ENCODE results near the gene UVSSA. TPM values are rescaled to one million over a fixed set of nuclear protein-coding genes. Genes with fewer than 3 reads are reported as not detected.

The UVSSA gene
- total RNA-seq, 2 donors from 2014 or later: 18.2 to 26.0 TPM

DNA sequence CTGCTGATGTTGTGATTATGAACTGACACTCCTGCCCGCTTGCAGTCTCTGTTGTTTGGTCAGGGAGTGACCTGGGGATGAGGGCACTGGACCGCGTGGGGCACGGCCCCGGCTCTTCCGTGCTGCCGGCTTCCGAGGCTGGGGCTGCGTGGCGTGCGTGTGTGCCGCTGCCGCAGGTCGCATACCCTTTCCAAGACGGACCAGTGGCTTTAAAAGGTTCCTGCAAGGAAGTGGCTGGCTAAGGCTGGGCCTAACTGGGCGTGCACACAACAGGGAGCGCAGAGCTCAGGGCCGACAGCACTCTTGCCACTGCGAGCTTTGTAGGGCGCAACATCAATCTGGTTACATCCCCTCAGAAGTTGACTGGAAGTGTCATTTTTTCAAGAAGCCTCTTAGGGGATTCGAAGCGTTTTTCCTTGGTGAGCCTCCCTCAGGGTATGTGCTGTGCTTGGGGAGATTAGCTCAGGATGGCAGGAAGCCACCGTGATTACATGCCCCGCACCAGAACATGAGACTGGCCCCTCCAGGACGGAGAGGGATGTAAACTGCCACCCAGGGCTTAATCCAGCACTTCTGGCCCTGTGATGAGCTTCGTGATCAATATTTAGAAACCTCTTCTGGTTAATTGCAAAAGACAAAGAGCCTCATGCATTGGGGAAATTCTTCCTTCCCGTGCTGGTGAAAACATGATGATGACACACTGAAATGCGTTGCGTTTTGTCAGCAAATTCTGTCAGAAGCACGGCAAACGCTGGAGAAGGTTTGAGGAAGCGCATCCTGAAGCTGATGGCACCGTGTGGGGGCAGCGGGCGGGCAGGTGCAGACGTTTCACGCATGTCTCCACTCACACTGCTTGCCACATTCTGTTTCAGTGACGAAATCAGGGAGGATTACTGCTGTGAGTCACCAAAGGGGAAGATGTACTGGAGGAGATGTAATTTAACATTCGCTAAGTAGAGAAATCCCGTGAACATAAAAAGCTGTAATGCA is 46.2 kb upstream of the UVSSA start:
- Histone ChIP-seq H3K9me3 (no peaks in the 10 kb centered on the region), H3K27me3 (no peaks in the 10 kb centered on the region), H3K4me3 (no peak overlapping the region), H3K27ac (peak overlapping the region in 1 of 4 donors; percentile 35), H3K4me1 (peaks cover 17% of the 10 kb centered on the region), H3K36me3 (replicated peaks in 1 of 2; ENCODE audit: insufficient read depth in 1 of 2, low read depth in 2 of 2) (peaks cover 0 to 4% of the 10 kb centered on the region in 2 donors)
- no peak for TF ChIP-seq POLR2A (IDR thresholded peaks at IDR 0.05)
- TF ChIP-seq, protein P1, sequence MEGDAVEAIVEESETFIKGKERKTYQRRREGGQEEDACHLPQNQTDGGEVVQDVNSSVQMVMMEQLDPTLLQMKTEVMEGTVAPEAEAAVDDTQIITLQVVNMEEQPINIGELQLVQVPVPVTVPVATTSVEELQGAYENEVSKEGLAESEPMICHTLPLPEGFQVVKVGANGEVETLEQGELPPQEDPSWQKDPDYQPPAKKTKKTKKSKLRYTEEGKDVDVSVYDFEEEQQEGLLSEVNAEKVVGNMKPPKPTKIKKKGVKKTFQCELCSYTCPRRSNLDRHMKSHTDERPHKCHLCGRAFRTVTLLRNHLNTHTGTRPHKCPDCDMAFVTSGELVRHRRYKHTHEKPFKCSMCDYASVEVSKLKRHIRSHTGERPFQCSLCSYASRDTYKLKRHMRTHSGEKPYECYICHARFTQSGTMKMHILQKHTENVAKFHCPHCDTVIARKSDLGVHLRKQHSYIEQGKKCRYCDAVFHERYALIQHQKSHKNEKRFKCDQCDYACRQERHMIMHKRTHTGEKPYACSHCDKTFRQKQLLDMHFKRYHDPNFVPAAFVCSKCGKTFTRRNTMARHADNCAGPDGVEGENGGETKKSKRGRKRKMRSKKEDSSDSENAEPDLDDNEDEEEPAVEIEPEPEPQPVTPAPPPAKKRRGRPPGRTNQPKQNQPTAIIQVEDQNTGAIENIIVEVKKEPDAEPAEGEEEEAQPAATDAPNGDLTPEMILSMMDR (IDR thresholded peaks at IDR 0.05): no peak
- DNase-seq (peak in 2 of 4 donors; percentile 31 to 80), ATAC-seq (no peak)
- intact Hi-C loops (cut with DNase I): no loop called here
- 73 to 81% methylated on average over 32 to 40 of the region's 40 CpGs for WGBS, 2 donors

DNA sequence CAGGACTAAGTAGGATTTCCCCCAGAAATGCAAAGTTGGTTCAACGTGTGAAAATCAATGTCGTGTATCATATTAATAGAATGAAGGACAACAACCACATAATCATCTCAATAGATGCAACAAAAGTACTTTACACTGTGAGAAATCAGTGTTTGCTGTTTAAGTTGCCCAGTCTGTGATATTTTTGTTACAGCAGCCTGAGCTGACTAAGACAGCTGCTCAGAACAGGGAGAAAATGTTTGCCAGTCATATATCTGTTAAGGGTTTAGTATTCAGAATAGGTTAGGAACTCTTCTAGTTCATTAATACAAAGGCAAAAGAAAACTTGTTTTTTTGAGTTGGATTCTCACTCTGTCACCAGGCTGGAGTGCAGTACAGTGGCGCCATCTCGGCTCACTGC is 44.8 kb upstream of the UVSSA start:
- H3K27me3 ChIP-seq: no peaks in the 10 kb centered on the region
- WGBS, 2 donors: 47 to 87% methylated on average over 4 of the region's 4 CpGs
- no peak for ATAC-seq
- no peaks in the 10 kb centered on the region for H3K9me3 ChIP-seq
- intact Hi-C loops (cut with DNase I): no loop called here
- H3K4me1 ChIP-seq: peaks cover 17% of the 10 kb centered on the region
- no peak overlapping the region for H3K4me3 ChIP-seq
- DNase-seq: no peak
- peaks cover 0 to 4% of the 10 kb centered on the region in 2 donors for H3K36me3 ChIP-seq (replicated peaks in 1 of 2; ENCODE audit: insufficient read depth in 1 of 2, low read depth in 2 of 2)
- no peak overlapping the region for H3K27ac ChIP-seq
- TF ChIP-seq, protein P1 (IDR thresholded peaks at IDR 0.05): no peak
- TF ChIP-seq POLR2A (IDR thresholded peaks at IDR 0.05): no peak

DNA sequence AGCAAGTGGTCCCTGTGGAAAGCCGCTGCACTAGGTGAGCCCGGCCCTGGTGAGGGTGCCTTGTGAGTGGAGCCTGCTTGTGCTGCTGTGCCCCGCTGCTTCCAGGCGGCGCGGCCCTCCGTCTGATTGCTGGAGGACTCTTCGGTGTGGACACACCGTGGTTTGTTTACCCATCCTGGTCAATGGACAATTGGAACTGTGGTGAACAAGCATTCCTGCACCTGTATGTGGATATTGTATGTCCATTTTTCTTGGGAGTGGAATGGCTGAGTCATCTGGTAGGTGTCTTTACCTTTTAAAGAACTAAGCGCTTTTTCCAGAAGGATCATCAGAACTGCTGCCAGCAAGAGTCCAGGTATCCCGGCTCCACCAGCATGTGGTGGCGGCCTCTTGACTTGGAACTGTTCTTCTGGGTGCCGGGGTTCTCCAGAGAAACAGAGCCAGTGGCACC is 41.7 kb upstream of the UVSSA start:
- H3K4me1 ChIP-seq: peaks cover 23% of the 10 kb centered on the region
- no peaks in the 10 kb centered on the region for H3K27me3 ChIP-seq
- TF ChIP-seq POLR2A (IDR thresholded peaks at IDR 0.05): no peak
- TF ChIP-seq, protein P1 (IDR thresholded peaks at IDR 0.05): no peak
- no peak overlapping the region for H3K4me3 ChIP-seq
- H3K36me3 ChIP-seq (replicated peaks in 1 of 2; ENCODE audit: insufficient read depth in 1 of 2, low read depth in 2 of 2): no peaks in the 10 kb centered on the region
- intact Hi-C loops (cut with DNase I): no loop called here
- DNase-seq (no peak), ATAC-seq (no peak)
- no peaks in the 10 kb centered on the region for H3K9me3 ChIP-seq
- WGBS, 2 donors: 86 to 88% methylated on average over 12 to 13 of the region's 13 CpGs
- no peak overlapping the region for H3K27ac ChIP-seq

DNA sequence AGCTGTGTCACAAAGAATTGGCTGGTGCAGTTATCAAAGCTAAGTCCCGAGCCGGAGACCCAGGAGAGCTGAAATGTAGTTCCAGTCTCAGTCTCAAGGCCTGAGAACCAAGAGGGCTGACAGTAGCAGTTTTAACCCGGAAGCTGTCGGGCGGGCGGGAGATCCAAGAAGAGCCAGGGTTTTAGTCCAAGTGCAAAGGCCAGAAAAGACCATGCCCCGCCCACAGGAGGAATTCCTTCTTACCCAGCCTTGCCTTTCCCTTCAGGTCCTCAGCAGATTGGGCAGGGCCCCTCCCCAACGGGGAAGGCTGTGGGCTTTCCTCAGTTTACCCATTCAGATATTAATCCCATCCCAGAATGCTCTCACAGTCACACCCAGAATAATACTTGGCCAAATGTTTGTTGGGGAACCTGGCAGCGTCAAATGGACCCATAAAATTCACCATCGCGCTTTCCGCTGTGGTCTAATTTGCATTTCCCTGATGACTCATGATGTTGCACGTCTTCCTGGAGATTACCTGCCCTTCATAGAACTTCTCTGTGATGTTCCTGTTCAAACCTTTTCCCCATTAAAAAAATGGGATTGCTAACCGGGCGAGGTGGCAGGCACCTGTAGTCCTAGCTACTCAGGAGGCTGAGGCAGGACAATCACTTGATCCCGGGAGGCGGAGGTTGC is 41.1 kb upstream of the UVSSA start:
- WGBS, 2 donors: 84 to 87% methylated on average over 17 of the region's 17 CpGs
- Histone ChIP-seq H3K9me3 (no peaks in the 10 kb centered on the region), H3K36me3 (replicated peaks in 1 of 2; ENCODE audit: insufficient read depth in 1 of 2, low read depth in 2 of 2) (no peaks in the 10 kb centered on the region), H3K27me3 (no peaks in the 10 kb centered on the region), H3K27ac (no peak overlapping the region), H3K4me1 (peaks cover 23% of the 10 kb centered on the region), H3K4me3 (no peak overlapping the region)
- TF ChIP-seq, protein P1 (IDR thresholded peaks at IDR 0.05): no peak
- TF ChIP-seq POLR2A (IDR thresholded peaks at IDR 0.05): no peak
- ATAC-seq (no peak), DNase-seq (no peak)
- intact Hi-C loops (cut with DNase I): no loop called here

Measured in body of pancreas (tissue), 4 donors.